K562 (cell line): Measurements from ENCODE around the gene ABCG2. TPM values are rescaled to one million over a fixed set of nuclear protein-coding genes. Genes with fewer than 3 reads are reported as not detected.

Source experiments
- ATAC-seq: fragments of 200-7000 bp; cut with Tn5 transposase; 3 replicates; pipeline ENCODE4 v1.9.1; 2020; ENCODE audit warnings: moderate library complexity
- BruUV-seq: library from RNA; stranded (reverse); fragments of 400-500 nt; replicated peaks from 2 replicates; lab custom pipeline; 2021; lab: Mats Ljungman, UMichigan
- CTCF ChIA-PET: fragments of 300-600 bp; formaldehyde crosslinking; extraction: SDS; loops from one replicate; lab custom pipeline; 2021; ENCODE audit warnings: low intra/inter-chr PET ratio; lab: Yijun Ruan, JAX
- POLR2A ChIA-PET: fragments of 300-600, 350-650 bp; sonication (Branson Sonifier 250); formaldehyde crosslinking; extraction: SDS; loops from one replicate; lab custom pipeline; 2021; ENCODE audit warnings: antibody characterized with exemption, inconsistent platforms; lab: Yijun Ruan, JAX
- DNase-seq, 4 experiments: peaks; one replicate each; pipeline versions ENCODE4 v3.0.0 to v3.0.0-alpha.2; 2011 to 2018; ENCODE audit warnings: low spot score in 3 of 4, mixed read lengths in 3 of 4; ENCODE audit errors: extremely low read depth in 1 of 4
- FAIRE-seq: peaks from 2 replicates; lab custom pipeline; 2011; peaks lifted over from hg19 to GRCh38; lab: Jason Lieb, UNC
- H2AFZ ChIP-seq: 2 replicates; pipeline ENCODE4 v1.6.0; 2011; ENCODE audit warnings: low read depth, low read length, control low read depth, inconsistent platforms
- H3K27ac ChIP-seq: fragments of 200-600 bp; 3 replicates; pipeline ENCODE4 v1.8.0; 2011; ENCODE audit warnings: low read depth, mild to moderate bottlenecking, control low read depth, inconsistent platforms, low read length, moderate library complexity, mixed read lengths; ENCODE audit errors: extremely low read depth
- H3K27me3 ChIP-seq, 2 experiments: fragments of 300-600 bp in 1 of 2; 2 replicates in 1 of 2; 3 replicates in 1 of 2; pipeline versions ENCODE4 v1.6.0 to v1.8.0; 2011; ENCODE audit warnings: inconsistent platforms in 2 of 2, low read length in 2 of 2, mild to moderate bottlenecking in 1 of 2, mixed read lengths in 1 of 2, moderate library complexity in 1 of 2; ENCODE audit not compliant: control insufficient read depth in 2 of 2, insufficient read depth in 2 of 2
- H3K36me3 ChIP-seq: fragments of 300-600 bp; 3 replicates; pipeline ENCODE4 v1.8.0; 2011; ENCODE audit warnings: mild to moderate bottlenecking, low read length, inconsistent platforms; ENCODE audit not compliant: control insufficient read depth, insufficient read depth
- H3K4me1 ChIP-seq, 2 experiments: fragments of 200-600 bp in 1 of 2; replicated peaks in 1 of 2; 2 replicates in 1 of 2; 3 replicates in 1 of 2; pipeline versions ENCODE4 v1.5.1 to v1.8.0; 2011; ENCODE audit warnings: inconsistent platforms in 2 of 2, low read length in 2 of 2, mild to moderate bottlenecking in 1 of 2, mixed read lengths in 1 of 2, moderate library complexity in 1 of 2; ENCODE audit not compliant: control insufficient read depth in 2 of 2, insufficient read depth in 2 of 2
- H3K4me2 ChIP-seq: 2 replicates; pipeline ENCODE4 v1.6.1; 2011; ENCODE audit warnings: low read length, control low read depth, inconsistent platforms, mixed read lengths; ENCODE audit not compliant: insufficient read depth
- H3K4me3 ChIP-seq: fragments of 200-600 bp; sonication (generic), shearing (Covaris generic); 2 replicates; pipeline ENCODE4 v1.5.1; 2016; ENCODE audit warnings: control low read depth, inconsistent platforms
- H3K79me2 ChIP-seq: fragments of 200-600 bp; 3 replicates; pipeline ENCODE4 v1.8.0; 2011; ENCODE audit warnings: low read length, inconsistent platforms; ENCODE audit not compliant: control insufficient read depth, insufficient read depth
- H3K9ac ChIP-seq, 2 experiments: 2 replicates each; pipeline versions ENCODE4 v1.6.0 to v1.6.1; 2011; ENCODE audit warnings: low read depth in 2 of 2, low read length in 2 of 2, control low read depth in 1 of 2, inconsistent platforms in 1 of 2, mild to moderate bottlenecking in 1 of 2, mixed read lengths in 1 of 2; ENCODE audit not compliant: insufficient read depth in 1 of 2
- H3K9me1 ChIP-seq: one replicate; pipeline ENCODE4 v1.6.0; 2011; ENCODE audit warnings: inconsistent platforms, mild to moderate bottlenecking, low read length, moderate library complexity; ENCODE audit not compliant: control insufficient read depth, insufficient read depth
- H3K9me3 ChIP-seq: replicated peaks from 2 replicates; pipeline ENCODE4 v1.5.1; 2011; ENCODE audit warnings: low read depth, low read length, inconsistent platforms; ENCODE audit not compliant: control insufficient read depth, insufficient read depth
- H4K20me1 ChIP-seq: replicated peaks from 2 replicates; pipeline ENCODE4 v1.6.1; 2011; ENCODE audit warnings: low read length, inconsistent platforms, mixed read lengths; ENCODE audit not compliant: control insufficient read depth, insufficient read depth
- CREM ChIP-seq: IDR thresholded peaks from 2 replicates; pipeline ENCODE4 v1.6.1; 2014; ENCODE audit warnings: antibody characterized with exemption, low read depth
- EP400 ChIP-seq: fragments of 450-650 bp; IDR thresholded peaks from 2 replicates; pipeline ENCODE4 v1.6.1; 2017; ENCODE audit warnings: antibody characterized with exemption, mild to moderate bottlenecking, moderate library complexity
- HES1 ChIP-seq: fragments of 450-650 bp; IDR thresholded peaks from 2 replicates; pipeline ENCODE4 v1.6.1; 2016; ENCODE audit warnings: low read depth, mild to moderate bottlenecking, moderate library complexity
- RNF219 ChIP-seq: fragments of 250-450 bp; sonication (Bioruptor Pico); IDR thresholded peaks from 2 replicates; pipeline ENCODE4 v1.5.0; 2022; ENCODE audit warnings: mild to moderate bottlenecking
- SRSF3 ChIP-seq: fragments of 200-400 bp; formaldehyde crosslinking; IDR thresholded peaks from 2 replicates; pipeline ENCODE4 v1.6.1; 2016; ENCODE audit warnings: mild to moderate bottlenecking, low read length, moderate library complexity; ENCODE audit not compliant: insufficient read depth
- ZNF197 ChIP-seq: fragments of 200-800 bp; sonication (Bioruptor generic); IDR thresholded peaks from 2 replicates; pipeline ENCODE4 v1.6.1; 2016; ENCODE audit warnings: low read depth, missing genetic modification characterization, missing compliant biosample characterization
- ZNF277 ChIP-seq: fragments of 250-450 bp; sonication (Bioruptor Pico); IDR thresholded peaks from 2 replicates; pipeline ENCODE4 v1.8.0; 2022; ENCODE audit warnings: inconsistent platforms, mild to moderate bottlenecking, moderate library complexity, borderline replicate concordance
- ZNF318 ChIP-seq, 2 experiments: fragments of 450-650 bp; IDR thresholded peaks; 2 replicates each; pipeline ENCODE4 v1.6.1; 2016; ENCODE audit warnings: mild to moderate bottlenecking in 2 of 2, borderline replicate concordance in 1 of 2, low read depth in 1 of 2, moderate library complexity in 1 of 2
- WGBS: fragments of 100-300 bp; shearing (Covaris generic); methylation state at CpG from one replicate; pipeline ENCODE4 v1.1.6; 2016; ENCODE audit warnings: low coverage, mixed read lengths; ENCODE audit not compliant: insufficient coverage; ENCODE audit errors: missing lambda C conversion rate; 5-methylcytosine and 5-hydroxymethylcytosine counted together
- in situ Hi-C: fragments of 300-500 bp; cut with MboI; formaldehyde crosslinking; loops from 4 replicates; pipeline ENCODE4 v1.15.0; 2018; ENCODE audit warnings: inconsistent platforms, mixed read lengths
- intact Hi-C: fragments of 100-400 bp; cut with micrococcal nuclease; formaldehyde crosslinking; loops from 2 replicates; pipeline ENCODE4 v1.14.2; 2022
- polyA plus RNA-seq, 8 experiments: library from polyadenylated mRNA; depleted of rRNA in 4 of 8; stranded (reverse) in 5 of 8; unstranded in 3 of 8; fragments of >200 nt; fragmentation: Nextera tagmentation in 2 of 8; fragmentation: Illumina TruSeq in 1 of 8; extraction: Ambion mirVana in 2 of 8; extraction: Trizol in 1 of 8; gene quantifications; 2 replicates each; pipeline versions ENCODE4 v1.2.1 to v1.2.3, GENCODE V29; 2011 to 2014; ENCODE audit warnings: inconsistent platforms in 1 of 8, missing spikeins in 1 of 8
- total RNA-seq, 7 experiments: library from RNA; depleted of rRNA in 6 of 7; stranded (reverse); fragments of >200 nt in 6 of 7; fragmentation: Illumina TruSeq in 2 of 7; extraction: Trizol in 2 of 7; gene quantifications; 2 replicates each; pipeline versions ENCODE4 v1.2.1 to v1.2.3, GENCODE V29; 2011 to 2021; ENCODE audit warnings: low replicate concordance in 1 of 7

Gene ABCG2
- total and polyA plus RNA-seq, 9 of the 15 experiments (the other 6 are each of a cell fraction or from before 2014, with no cell fraction given): 0.01 to 0.36 (median 0.11) TPM; not detected in 4

GRCh38 chr4:88204882-88205281, 46.4 kb upstream of the ABCG2 start (continued):
- no peak for TF ChIP-seq ZNF318 (IDR thresholded peaks at IDR 0.05; ENCODE audit: borderline replicate concordance in 1 of 2, low read depth in 1 of 2)

- no peaks in the 10 kb centered on the region for H3K9me3 ChIP-seq
- H3K27me3 ChIP-seq: peaks cover 4 to 7% of the 10 kb centered on the region in 2 experiments; a peak in 3 of 5 replicates
- no peak overlapping the region for H3K4me2 ChIP-seq
- no peaks in the 10 kb centered on the region for H3K4me1 ChIP-seq
- no peak overlapping the region for H3K27ac ChIP-seq
- H3K9me1 ChIP-seq: no peaks in the 10 kb centered on the region
- no peaks in the 10 kb centered on the region for H3K36me3 ChIP-seq
- BruUV-seq: no TSS peak
- intact Hi-C loops: no loop called here
- H3K4me3 ChIP-seq: no peak overlapping the region
- H4K20me1 ChIP-seq: no peaks in the 10 kb centered on the region
- no peaks in the 10 kb centered on the region for H3K79me2 ChIP-seq
- H2AFZ ChIP-seq: no peak overlapping the region
- H3K9ac ChIP-seq: no peak overlapping the region
- ATAC-seq: no peak
- ChIA-PET CTCF (no interaction called here), POLR2A (no interaction called here)
- WGBS: 6% methylated on average over 6 of the region's 6 CpGs
- no peak for FAIRE-seq
- DNase-seq: no peak
- in situ Hi-C loops: no loop called here
- no peak for TF ChIP-seq EP400
- TF ChIP-seq RNF219 (CRISPR knock-in tag): no peak
- no peak for TF ChIP-seq HES1
- TF ChIP-seq CREM: no peak
- TF ChIP-seq SRSF3: no peak
- no peak for TF ChIP-seq ZNF277
- no peak for TF ChIP-seq ZNF197 (CRISPR knock-in tag)
These were observed 44.0 kb upstream of the ABCG2 start for GRCh38 chr4:88202443-88202842.
